ENCODE data around the gene DUSP5. TPM values are rescaled to one million over a fixed set of nuclear protein-coding genes. Genes with fewer than 3 reads are reported as not detected.
A peak's percentile ranks its signal among the peaks of the same experiment; 100 is the strongest.

DUSP5 gene
- total RNA-seq, 1 donor = 10.1 TPM

GRCh38 chr10:110491346-110491745 lies 6.4 kb upstream of the DUSP5 start:
- DNase-seq (ENCODE audit: insufficient read length, low spot score, missing footprints) = no peak
- peaks cover 60% of the 10 kb centered on the region for H3K4me1 ChIP-seq (ENCODE audit: insufficient read depth, low read length)
- H4K20me1 ChIP-seq (ENCODE audit: insufficient read depth, low read length) = peaks cover 7% of the 10 kb centered on the region
- no peaks in the 10 kb centered on the region for H3K36me3 ChIP-seq (ENCODE audit: insufficient read depth, low read length)
- no peaks in the 10 kb centered on the region for H3K9me3 ChIP-seq (ENCODE audit: low read depth, low read length)
- H3K4me2 ChIP-seq (ENCODE audit: insufficient read depth, low read length) = peak overlapping the region; percentile 15
- TF ChIP-seq CTCF (IDR thresholded peaks at IDR 0.05; ENCODE audit: extremely low read depth, low read depth, low read length) = no peak
- H3K27me3 ChIP-seq (ENCODE audit: insufficient read depth, low read length) = no peaks in the 10 kb centered on the region
- H3K27ac ChIP-seq (ENCODE audit: low read depth, low read length) = peak overlapping the region; percentile 60
- peaks cover 28% of the 10 kb centered on the region for H3K79me2 ChIP-seq (ENCODE audit: insufficient read depth, low read length)
- no peak overlapping the region for H2AFZ ChIP-seq (ENCODE audit: low read length)
- no peak overlapping the region for H3K4me3 ChIP-seq (ENCODE audit: insufficient read depth, low read length)

GRCh38 chr10:110492069-110492822 lies 5.5 kb upstream of the DUSP5 start:
- Histone ChIP-seq H3K4me3 (ENCODE audit: insufficient read depth, low read length) (no peak overlapping the region), H3K79me2 (ENCODE audit: insufficient read depth, low read length) (peaks cover 37% of the 10 kb centered on the region), H3K4me2 (ENCODE audit: insufficient read depth, low read length) (peak overlapping the region; percentile 15), H3K27ac (ENCODE audit: low read depth, low read length) (peak overlapping the region; percentile 60), H2AFZ (ENCODE audit: low read length) (no peak overlapping the region), H4K20me1 (ENCODE audit: insufficient read depth, low read length) (peaks cover 7% of the 10 kb centered on the region), H3K4me1 (ENCODE audit: insufficient read depth, low read length) (peaks cover 59% of the 10 kb centered on the region), H3K36me3 (ENCODE audit: insufficient read depth, low read length) (no peaks in the 10 kb centered on the region), H3K9me3 (ENCODE audit: low read depth, low read length) (no peaks in the 10 kb centered on the region), H3K27me3 (ENCODE audit: insufficient read depth, low read length) (no peaks in the 10 kb centered on the region)
- TF ChIP-seq CTCF (IDR thresholded peaks at IDR 0.05; ENCODE audit: extremely low read depth, low read depth, low read length) = no peak
- DNase-seq (ENCODE audit: insufficient read length, low spot score, missing footprints) = no peak

- H2AFZ ChIP-seq (ENCODE audit: low read length) = no peak overlapping the region
- no peak for DNase-seq (ENCODE audit: insufficient read length, low spot score, missing footprints)
- no peaks in the 10 kb centered on the region for H3K9me3 ChIP-seq (ENCODE audit: low read depth, low read length)
- peaks cover 50% of the 10 kb centered on the region for H3K79me2 ChIP-seq (ENCODE audit: insufficient read depth, low read length)
- H3K27me3 ChIP-seq (ENCODE audit: insufficient read depth, low read length) = no peaks in the 10 kb centered on the region
- H3K27ac ChIP-seq (ENCODE audit: low read depth, low read length) = no peak overlapping the region
- H3K4me1 ChIP-seq (ENCODE audit: insufficient read depth, low read length) = peaks cover 43% of the 10 kb centered on the region
- no peak overlapping the region for H3K4me2 ChIP-seq (ENCODE audit: insufficient read depth, low read length)
- peaks cover 7% of the 10 kb centered on the region for H4K20me1 ChIP-seq (ENCODE audit: insufficient read depth, low read length)
- H3K36me3 ChIP-seq (ENCODE audit: insufficient read depth, low read length) = no peaks in the 10 kb centered on the region
- no peak overlapping the region for H3K4me3 ChIP-seq (ENCODE audit: insufficient read depth, low read length)
- no peak for TF ChIP-seq CTCF (IDR thresholded peaks at IDR 0.05; ENCODE audit: extremely low read depth, low read depth, low read length)
These were observed 3.8 kb upstream of the DUSP5 start for GRCh38 chr10:110493832-110494426.

GRCh38 chr10:110494532-110494931 lies 3.2 kb upstream of the DUSP5 start:
- peaks cover 12% of the 10 kb centered on the region for H4K20me1 ChIP-seq (ENCODE audit: insufficient read depth, low read length)
- no peak for TF ChIP-seq CTCF (IDR thresholded peaks at IDR 0.05; ENCODE audit: extremely low read depth, low read depth, low read length)
- H3K36me3 ChIP-seq (ENCODE audit: insufficient read depth, low read length) = no peaks in the 10 kb centered on the region
- no peak for DNase-seq (ENCODE audit: insufficient read length, low spot score, missing footprints)
- H3K27ac ChIP-seq (ENCODE audit: low read depth, low read length) = no peak overlapping the region
- peaks cover 45% of the 10 kb centered on the region for H3K4me1 ChIP-seq (ENCODE audit: insufficient read depth, low read length)
- H3K4me2 ChIP-seq (ENCODE audit: insufficient read depth, low read length) = no peak overlapping the region
- H3K9me3 ChIP-seq (ENCODE audit: low read depth, low read length) = no peaks in the 10 kb centered on the region
- no peak overlapping the region for H3K4me3 ChIP-seq (ENCODE audit: insufficient read depth, low read length)
- H2AFZ ChIP-seq (ENCODE audit: low read length) = no peak overlapping the region
- no peaks in the 10 kb centered on the region for H3K27me3 ChIP-seq (ENCODE audit: insufficient read depth, low read length)
- H3K79me2 ChIP-seq (ENCODE audit: insufficient read depth, low read length) = peaks cover 56% of the 10 kb centered on the region

Data from osteoblast (primary cell).